GM23248 (cell line): ENCODE results near the gene AMPH.

Experiments used
- EZH2 ChIP-seq: fragments of 200-600 bp; sonication (generic); IDR thresholded peaks from 2 replicates; pipeline ENCODE4 v1.6.1; 2018; ENCODE audit warnings: antibody characterized with exemption, mild to moderate bottlenecking; ENCODE audit not compliant: insufficient read depth, poor library complexity, severe bottlenecking
- EZH2phosphoT487 ChIP-seq: fragments of 200-600 bp; sonication (generic); IDR thresholded peaks from 2 replicates; pipeline ENCODE4 v1.6.1; 2018; ENCODE audit warnings: antibody characterized with exemption, moderate library complexity, mild to moderate bottlenecking, low read depth; ENCODE audit not compliant: insufficient read depth

DNA sequence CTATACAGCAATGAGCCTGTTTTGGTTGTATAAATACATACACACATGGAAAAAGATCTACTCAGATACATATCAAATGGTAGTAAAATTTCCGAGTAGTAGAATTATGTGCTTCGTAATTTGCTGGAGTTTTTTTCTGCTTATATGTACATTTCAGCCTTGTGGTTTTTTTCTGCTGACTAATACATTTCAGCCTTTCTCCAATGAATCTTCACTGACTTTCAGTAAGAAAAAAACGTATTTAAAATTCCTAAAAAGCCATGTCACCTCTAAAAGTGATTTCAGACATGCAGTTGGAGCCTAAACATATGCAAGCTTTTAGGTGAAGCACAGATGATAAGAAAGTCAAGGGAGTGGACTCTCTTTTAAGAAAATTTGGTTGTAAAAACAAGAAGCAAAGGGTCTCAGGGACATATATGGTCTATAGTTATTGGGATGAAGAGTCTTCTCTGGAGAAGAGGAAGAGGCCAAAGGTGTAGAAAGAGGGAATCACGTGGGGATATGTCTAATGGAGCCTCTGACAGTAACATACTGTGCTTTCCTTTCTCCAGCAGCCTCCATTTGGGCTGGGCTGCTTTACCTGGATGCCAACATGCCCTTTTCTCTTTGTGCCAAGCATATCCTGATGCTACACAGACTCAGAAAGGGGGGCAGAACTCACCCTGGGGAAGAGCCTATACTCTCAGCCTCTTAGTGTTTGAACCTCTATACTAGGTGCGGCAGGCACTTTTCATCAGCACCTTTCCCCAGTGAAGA, 2.4 kb downstream of the AMPH start:
- TF ChIP-seq EZH2 (no peak), EZH2phosphoT487 (no peak)
